H1 (cell line): ENCODE measurements around the gene MSI2. TPM values are rescaled to one million over a fixed set of nuclear protein-coding genes. Genes with fewer than 3 reads are reported as not detected.

Experiments used
- CTCF ChIA-PET: fragments of 300-600 bp; sonication (Branson Sonifier 250); formaldehyde crosslinking; loops from one replicate; lab custom pipeline; 2021; ENCODE audit not compliant: partially characterized antibody; lab: Charles Lee
- POLR2A ChIA-PET: fragments of 300-600 bp; sonication (Branson Sonifier 250); formaldehyde crosslinking; loops from one replicate; lab custom pipeline; 2021; ENCODE audit warnings: inconsistent platforms; ENCODE audit not compliant: partially characterized antibody; lab: Charles Lee
- DNase-seq, 2 experiments: peaks; one replicate each; pipeline versions ENCODE4 v3.0.0 to v3.0.0-alpha.2; 2010 to 2022; ENCODE audit warnings: low spot score in 2 of 2, low read depth in 1 of 2, mixed read lengths in 1 of 2
- FAIRE-seq: peaks from 2 replicates; lab custom pipeline; 2011; peaks lifted over from hg19 to GRCh38; lab: Jason Lieb, UNC
- H2AFZ ChIP-seq: 2 replicates; pipeline ENCODE4 v1.8.1; 2012; ENCODE audit warnings: low read length, inconsistent platforms
- H2AK5ac ChIP-seq: 2 replicates; pipeline ENCODE4 v1.6.1; 2013; ENCODE audit warnings: low read depth, low read length
- H2BK120ac ChIP-seq: replicated peaks from 2 replicates; pipeline ENCODE3; 2013; ENCODE audit warnings: low read depth, low read length, inconsistent platforms
- H2BK12ac ChIP-seq: 2 replicates; pipeline ENCODE4 v1.6.1; 2013; ENCODE audit warnings: low read depth, low read length
- H2BK15ac ChIP-seq: 2 replicates; pipeline ENCODE4 v1.6.1; 2013; ENCODE audit warnings: low read length
- H2BK20ac ChIP-seq: 2 replicates; pipeline ENCODE4 v1.6.1; 2013; ENCODE audit warnings: low read length
- H2BK5ac ChIP-seq: 2 replicates; pipeline ENCODE4 v1.6.1; 2013; ENCODE audit warnings: low read depth, low read length
- H3K14ac ChIP-seq: 2 replicates; pipeline ENCODE4 v1.6.1; 2013; ENCODE audit warnings: inconsistent platforms; ENCODE audit not compliant: insufficient read length
- H3K18ac ChIP-seq: 2 replicates; pipeline ENCODE4 v1.6.1; 2013; ENCODE audit warnings: low read length; ENCODE audit errors: extremely low read depth
- H3K23ac ChIP-seq: 2 replicates; pipeline ENCODE4 v1.6.1; 2013; ENCODE audit warnings: inconsistent platforms; ENCODE audit not compliant: insufficient read length
- H3K23me2 ChIP-seq: 2 replicates; pipeline ENCODE4 v1.6.1; 2013; ENCODE audit warnings: low read depth, low read length
- H3K27ac ChIP-seq: 2 replicates; pipeline ENCODE4 v1.6.1; 2011; ENCODE audit warnings: low read depth, low read length, inconsistent platforms
- H3K27me3 ChIP-seq, 4 experiments: replicated peaks in 1 of 4; 1 replicate in 1 of 4; 2 replicates in 3 of 4; pipeline versions ENCODE4 v1.6.1 to v1.8.1; 2011 to 2013; ENCODE audit warnings: low read length in 3 of 4, mild to moderate bottlenecking in 3 of 4, inconsistent platforms in 2 of 4, mixed read lengths in 2 of 4, moderate library complexity in 1 of 4; ENCODE audit not compliant: control insufficient read depth in 3 of 4, insufficient read depth in 3 of 4; ENCODE audit errors: extremely low read depth in 1 of 4
- H3K36me3 ChIP-seq, 4 experiments: 2 replicates each; pipeline versions ENCODE4 v1.6.1 to v1.8.1; 2011 to 2013; ENCODE audit warnings: mild to moderate bottlenecking in 4 of 4, low read length in 3 of 4, moderate library complexity in 2 of 4, control low read depth in 1 of 4, inconsistent platforms in 1 of 4; ENCODE audit not compliant: insufficient read depth in 4 of 4, control insufficient read depth in 2 of 4
- H3K4ac ChIP-seq: replicated peaks from 2 replicates; pipeline ENCODE3; 2013; ENCODE audit warnings: low read length, low read depth, mixed read lengths, inconsistent platforms; ENCODE audit not compliant: insufficient read length
- H3K4me1 ChIP-seq, 4 experiments: replicated peaks in 1 of 4; 1 replicate in 1 of 4; 2 replicates in 3 of 4; pipeline versions ENCODE4 v1.6.1 to v1.8.1; 2011 to 2013; ENCODE audit warnings: low read length in 3 of 4, inconsistent platforms in 2 of 4, mixed read lengths in 1 of 4; ENCODE audit not compliant: insufficient read depth in 4 of 4, control insufficient read depth in 3 of 4
- H3K4me2 ChIP-seq, 2 experiments: 2 replicates each; pipeline versions ENCODE4 v1.6.1 to v1.8.1; 2011 to 2013; ENCODE audit warnings: low read depth in 2 of 2, low read length in 2 of 2, control low read depth in 1 of 2, inconsistent platforms in 1 of 2, mild to moderate bottlenecking in 1 of 2; ENCODE audit not compliant: insufficient read depth in 1 of 2
- H3K4me3 ChIP-seq, 4 experiments: fragments of 200-600, 300-600 bp in 1 of 4; sonication (generic), shearing (Covaris generic), sonication (Bioruptor Twin) in 1 of 4; 2 replicates each; pipeline versions ENCODE4 v1.5.1 to v1.8.1; 2011 to 2016; ENCODE audit warnings: low read length in 4 of 4, low read depth in 3 of 4, control low read depth in 2 of 4, inconsistent platforms in 2 of 4, mild to moderate bottlenecking in 2 of 4, mixed read lengths in 1 of 4, moderate library complexity in 1 of 4; ENCODE audit not compliant: insufficient read depth in 2 of 4; ENCODE audit errors: extremely low read depth in 1 of 4
- H3K56ac ChIP-seq: replicated peaks from 2 replicates; pipeline ENCODE3; 2013; ENCODE audit warnings: low read depth, mild to moderate bottlenecking, mixed read lengths, low read length, inconsistent platforms; ENCODE audit not compliant: insufficient read length
- H3K79me1 ChIP-seq: 2 replicates; pipeline ENCODE4 v1.6.1; 2013; ENCODE audit warnings: low read depth, low read length, control low read depth
- H3K79me2 ChIP-seq, 2 experiments: 2 replicates each; pipeline versions ENCODE4 v1.6.1 to v1.8.1; 2012 to 2013; ENCODE audit warnings: low read length in 2 of 2, mild to moderate bottlenecking in 2 of 2, inconsistent platforms in 1 of 2; ENCODE audit not compliant: insufficient read depth in 2 of 2, control insufficient read depth in 1 of 2
- H3K9ac ChIP-seq, 4 experiments: replicated peaks in 1 of 4; 1 replicate in 1 of 4; 2 replicates in 3 of 4; pipeline versions ENCODE4 v1.6.1 to v1.8.1; 2011 to 2013; ENCODE audit warnings: low read depth in 3 of 4, low read length in 3 of 4, control low read depth in 2 of 4, mild to moderate bottlenecking in 2 of 4, moderate library complexity in 2 of 4, inconsistent platforms in 1 of 4; ENCODE audit errors: extremely low read depth in 1 of 4
- H3K9me3 ChIP-seq, 2 experiments: 2 replicates each; pipeline versions ENCODE4 v1.6.1 to v1.8.1; 2012 to 2013; ENCODE audit warnings: mild to moderate bottlenecking in 2 of 2, moderate library complexity in 2 of 2, control low read depth in 1 of 2, inconsistent platforms in 1 of 2, low read depth in 1 of 2, low read length in 1 of 2, mixed read lengths in 1 of 2; ENCODE audit not compliant: insufficient read depth in 2 of 2
- H4K20me1 ChIP-seq, 2 experiments: replicated peaks in 1 of 2; 2 replicates each; pipeline versions ENCODE3 to v1.8.1; 2011 to 2013; ENCODE audit warnings: inconsistent platforms in 2 of 2, low read length in 2 of 2, mild to moderate bottlenecking in 1 of 2; ENCODE audit not compliant: insufficient read depth in 2 of 2, control insufficient read depth in 1 of 2
- H4K5ac ChIP-seq: 2 replicates; pipeline ENCODE4 v1.6.1; 2013; ENCODE audit warnings: low read length, low read depth, mixed read lengths, inconsistent platforms; ENCODE audit not compliant: insufficient read length
- H4K8ac ChIP-seq: 2 replicates; pipeline ENCODE4 v1.8.0; 2013; ENCODE audit warnings: mild to moderate bottlenecking, moderate library complexity, low read length, inconsistent platforms; ENCODE audit not compliant: insufficient read depth; ENCODE audit errors: extremely low read depth
- H4K91ac ChIP-seq: replicated peaks from 2 replicates; pipeline ENCODE3; 2013; ENCODE audit warnings: low read length, mixed read lengths, inconsistent platforms; ENCODE audit not compliant: insufficient read length
- SP2 ChIP-seq: IDR thresholded peaks from 2 replicates; pipeline ENCODE4 v1.6.1; 2012; ENCODE audit warnings: mild to moderate bottlenecking, low read length, inconsistent platforms
- WGBS, 2 experiments: shearing (Covaris generic) in 1 of 2; methylation state at CpG; one replicate each; pipeline versions ENCODE4 v1.1.6 to v1.1.7; 2013 to 2015; ENCODE audit warnings: low lambda C conversion rate in 2 of 2, mixed read lengths in 2 of 2, inconsistent platforms in 1 of 2, low coverage in 1 of 2, missing lambda C conversion rate in 1 of 2; ENCODE audit not compliant: insufficient replicate concordance in 2 of 2, insufficient coverage in 1 of 2, insufficient read length in 1 of 2; ENCODE audit errors: extremely low coverage in 1 of 2, missing lambda C conversion rate in 1 of 2; 5-methylcytosine and 5-hydroxymethylcytosine counted together
- polyA plus RNA-seq, 7 experiments: library from polyadenylated mRNA; depleted of rRNA in 3 of 7; stranded (reverse) in 5 of 7; unstranded in 2 of 7; fragments of >200 nt in 5 of 7; fragments of 200-250 nt in 2 of 7; gene quantifications; 1 replicate in 5 of 7; 2 replicates in 1 of 7; 4 replicates in 1 of 7; pipeline versions ENCODE4 v1.2.1 to v1.2.3, GENCODE V29; 2011 to 2013; ENCODE audit warnings: missing spikeins in 2 of 7, mixed read lengths in 2 of 7
- total RNA-seq: library from RNA; stranded (reverse); fragmentation: NEBNext Ultra II Directional; extraction: Animal tissue kit (Norgen Biotek cat#: 25700); gene quantifications from 2 replicates; pipeline ENCODE4 v1.2.1, GENCODE V29; 2021

The MSI2 gene
- total and polyA plus RNA-seq, 2 of the 8 experiments (the other 6 are each of a cell fraction or from before 2014, with no cell fraction given) = 36.7 to 80.6 TPM

GRCh38 chr17:57603978-57604377 lies 347.7 kb downstream of the MSI2 start:
- no peaks in the 10 kb centered on the region for H3K9me3 ChIP-seq
- H3K27ac ChIP-seq = no peak overlapping the region
- FAIRE-seq = no peak
- no peaks in the 10 kb centered on the region; a peak in 2 of 8 replicates for H3K36me3 ChIP-seq
- 85% methylated on average over 5 of the region's 5 CpGs; no CpG with 5 or more reads in 1 of the 2 experiments for WGBS, 2 experiments
- H3K27me3 ChIP-seq = no peaks in the 10 kb centered on the region
- H2BK5ac ChIP-seq = no peak overlapping the region
- no peak overlapping the region for H4K8ac ChIP-seq
- DNase-seq = no peak
- no peaks in the 10 kb centered on the region for H3K79me1 ChIP-seq
- no peak overlapping the region for H3K4me2 ChIP-seq
- no peak overlapping the region for H4K91ac ChIP-seq
- no peak overlapping the region for H3K23ac ChIP-seq
- no peak overlapping the region for H3K4ac ChIP-seq
- no peak overlapping the region for H3K9ac ChIP-seq
- no peak overlapping the region for H2BK15ac ChIP-seq
- H3K23me2 ChIP-seq = no peaks in the 10 kb centered on the region
- H2AK5ac ChIP-seq = no peak overlapping the region
- H3K18ac ChIP-seq = no peak overlapping the region
- no peak overlapping the region for H4K5ac ChIP-seq
- no peak overlapping the region for H3K4me3 ChIP-seq
- no peak overlapping the region for H2AFZ ChIP-seq
- H2BK12ac ChIP-seq = no peak overlapping the region
- peaks cover 8 to 22% (median 12%) of the 10 kb centered on the region in 4 experiments for H3K4me1 ChIP-seq
- H2BK120ac ChIP-seq = no peak overlapping the region
- H3K79me2 ChIP-seq = no peaks in the 10 kb centered on the region
- peaks cover 0 to 5% of the 10 kb centered on the region in 2 experiments for H4K20me1 ChIP-seq
- POLR2A ChIA-PET = no interaction called here
- no peak overlapping the region for H3K14ac ChIP-seq
- CTCF ChIA-PET = interaction anchor here (0.9 to 8.2 kb wide), 8 partner anchors 10 to 361 kb away, joined by 3 to 100 read pairs (median 4); no protein-coding TSS in a partner anchor
- no peak overlapping the region for H2BK20ac ChIP-seq
- no peak overlapping the region for H3K56ac ChIP-seq
- TF ChIP-seq SP2 = no peak
